LNCaP clone FGC (cell line): Measurements from ENCODE around the gene ACTRT2.

Experiments used
- DNase-seq: peaks from one replicate; pipeline ENCODE4 v3.0.0-alpha.2; 2011; ENCODE audit warnings: low read depth
- H3K4me3 ChIP-seq: 2 replicates; pipeline ENCODE4 v1.5.1; 2011; ENCODE audit warnings: mild to moderate bottlenecking, low read depth, low read length, control low read depth
- CTCF ChIP-seq: IDR thresholded peaks from 2 replicates; pipeline ENCODE4 v1.5.1; 2012; ENCODE audit warnings: mild to moderate bottlenecking; ENCODE audit not compliant: control insufficient read depth, insufficient read depth; ENCODE audit errors: extremely low read depth

Gene ACTRT2

DNA sequence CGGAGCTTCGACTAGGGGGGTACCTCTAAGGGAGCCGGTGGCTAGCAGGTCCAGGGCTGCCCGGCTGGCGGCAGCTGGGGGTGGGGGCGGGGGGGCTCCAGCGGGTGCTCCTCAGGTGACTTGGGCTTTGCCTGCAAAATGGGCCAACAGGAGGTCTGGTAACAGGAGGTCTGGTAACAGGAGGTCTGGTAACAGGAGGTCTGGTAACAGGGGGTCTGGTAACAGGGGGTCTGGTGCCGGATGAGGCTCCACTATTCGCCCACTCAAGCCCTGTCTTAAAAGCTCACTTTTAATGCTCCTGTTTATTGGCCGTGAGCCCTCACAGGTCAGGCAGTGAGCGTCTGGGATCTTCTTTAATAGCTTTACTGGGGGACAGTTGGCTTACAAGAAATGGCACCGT lies 40.4 kb upstream of the ACTRT2 start:
- no peak overlapping the region for H3K4me3 ChIP-seq
- DNase-seq: no peak
- no peak for TF ChIP-seq CTCF

DNA sequence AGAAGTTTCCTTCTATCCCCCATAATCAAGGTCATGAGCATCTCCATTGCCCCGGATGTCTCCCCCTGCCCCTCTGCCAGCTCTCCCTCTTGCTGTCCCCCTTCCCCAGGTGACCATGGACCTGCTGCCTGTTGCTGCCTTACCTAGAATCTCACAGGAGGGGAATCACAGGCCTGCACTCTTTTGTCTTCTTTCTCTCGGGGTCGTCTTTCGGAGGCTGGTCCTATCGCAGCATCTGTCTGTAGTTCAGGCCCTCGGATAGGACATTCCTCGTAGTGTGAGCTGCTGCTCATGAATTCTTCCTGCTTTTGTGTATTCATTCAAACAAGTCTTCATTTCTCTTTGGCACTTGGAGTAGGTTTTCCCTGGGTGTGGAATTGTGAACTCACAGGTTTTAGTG lies 39.9 kb upstream of the ACTRT2 start:
- no peak for DNase-seq
- no peak overlapping the region for H3K4me3 ChIP-seq
- TF ChIP-seq CTCF: no peak

DNA sequence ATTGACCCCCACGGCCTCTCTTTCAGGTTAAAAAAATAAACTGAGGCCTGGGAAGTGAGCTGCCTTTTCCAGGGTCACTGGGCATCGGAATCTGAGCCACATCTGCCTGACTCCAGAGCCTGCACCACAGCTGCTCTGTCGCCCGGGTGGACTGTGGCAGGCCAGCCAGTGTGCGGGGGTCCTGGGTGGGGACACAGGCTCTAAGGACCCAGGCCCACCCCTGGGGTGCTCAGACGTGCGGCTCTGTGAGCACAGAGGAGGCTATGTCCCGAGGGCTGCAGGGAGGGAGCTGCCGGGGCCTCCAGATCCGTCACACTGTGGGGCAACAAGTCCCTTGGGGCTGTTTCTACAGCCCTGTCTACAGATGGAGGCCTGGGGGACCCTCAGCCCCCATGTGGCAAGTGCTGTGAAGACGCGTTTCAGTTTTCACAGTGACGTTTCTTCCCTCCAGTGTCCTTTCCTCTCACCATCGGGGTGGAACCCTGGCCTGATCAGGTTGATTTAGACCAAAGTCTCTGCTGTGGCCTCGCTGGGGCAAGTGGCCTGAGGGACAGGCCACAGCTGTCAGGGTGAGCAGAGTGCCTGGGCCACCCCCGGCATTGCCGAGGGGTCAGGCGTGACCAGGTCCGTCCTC lies 39.2 kb upstream of the ACTRT2 start:
- TF ChIP-seq CTCF: no peak
- DNase-seq: no peak
- H3K4me3 ChIP-seq: no peak overlapping the region

DNA sequence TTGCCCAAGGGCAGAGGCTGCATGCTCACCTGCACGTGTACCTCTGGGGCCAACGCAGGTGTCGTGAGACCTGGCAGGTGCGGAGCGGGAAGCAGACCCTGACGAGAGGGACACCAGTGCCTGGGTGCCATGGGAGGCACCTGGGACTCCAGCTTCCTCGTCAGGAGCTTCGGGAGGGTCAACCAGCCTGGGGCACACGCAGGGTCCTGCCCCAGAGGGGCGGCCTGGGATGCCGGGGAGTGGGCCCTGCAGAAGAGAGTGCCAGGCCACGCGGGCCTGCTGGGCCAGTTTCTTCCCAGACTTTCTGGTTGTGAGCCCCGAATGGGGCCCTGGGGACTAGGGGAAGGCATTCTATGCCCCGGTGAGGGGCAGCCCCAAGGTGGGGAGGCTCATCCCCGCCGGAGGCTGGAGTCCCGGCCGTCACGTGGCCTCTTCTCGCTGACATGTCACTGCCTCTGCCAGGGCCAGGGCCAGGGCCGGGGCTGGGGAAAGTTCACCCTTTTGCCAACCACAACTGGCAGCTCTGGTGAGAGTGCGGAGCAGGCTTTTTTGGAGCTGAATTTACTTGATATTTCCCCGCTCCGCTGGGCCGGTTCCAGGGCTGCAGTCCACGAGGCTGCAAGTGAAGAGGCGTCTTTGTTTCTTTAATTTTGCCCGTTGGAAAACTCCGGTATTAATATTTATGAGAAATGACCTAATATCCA lies 38.5 kb upstream of the ACTRT2 start:
- no peak for TF ChIP-seq CTCF
- DNase-seq: no peak
- H3K4me3 ChIP-seq: no peak overlapping the region

- H3K4me3 ChIP-seq: no peak overlapping the region
- DNase-seq: no peak
- TF ChIP-seq CTCF: no peak
Measured at GRCh38 chr1:2983319-2983705, 38.0 kb upstream of the ACTRT2 start.

DNA sequence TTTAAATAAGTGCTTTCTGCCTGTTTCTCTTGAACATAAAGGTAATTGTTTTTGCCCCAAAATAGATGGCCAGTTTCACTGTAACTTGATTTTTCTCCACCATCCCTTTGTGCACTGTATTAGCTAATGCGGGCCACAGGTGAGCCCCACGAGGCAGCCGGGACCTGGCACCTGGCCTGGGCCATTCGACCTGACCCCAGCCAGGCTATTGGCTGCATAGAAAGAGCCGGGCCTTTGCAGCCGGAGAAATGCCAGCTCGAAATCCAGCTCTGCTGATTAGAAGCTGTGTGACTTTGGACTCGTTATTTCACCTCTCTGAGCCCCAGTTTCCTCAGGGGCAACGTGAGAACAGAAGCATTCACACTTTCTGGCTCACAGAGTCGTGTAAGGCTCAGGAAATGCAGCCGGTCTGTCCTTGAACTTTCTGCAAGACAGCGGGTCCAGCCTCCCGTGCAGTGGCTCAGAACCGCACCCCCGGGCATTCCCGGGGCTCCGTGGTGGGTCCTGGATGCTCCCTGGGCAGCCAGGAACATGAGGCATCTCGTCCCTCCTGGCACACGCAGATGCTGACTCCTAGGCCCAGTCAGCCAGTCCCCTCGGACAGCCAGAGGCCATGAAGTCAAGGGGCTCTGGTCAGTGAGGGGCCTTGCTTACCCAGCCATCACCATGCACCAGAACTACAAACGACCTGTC lies 37.4 kb upstream of the ACTRT2 start:
- TF ChIP-seq CTCF: no peak
- DNase-seq: no peak
- H3K4me3 ChIP-seq: no peak overlapping the region
